ENCODE results near the gene FRYL.

- TF ChIP-seq, protein P1, sequence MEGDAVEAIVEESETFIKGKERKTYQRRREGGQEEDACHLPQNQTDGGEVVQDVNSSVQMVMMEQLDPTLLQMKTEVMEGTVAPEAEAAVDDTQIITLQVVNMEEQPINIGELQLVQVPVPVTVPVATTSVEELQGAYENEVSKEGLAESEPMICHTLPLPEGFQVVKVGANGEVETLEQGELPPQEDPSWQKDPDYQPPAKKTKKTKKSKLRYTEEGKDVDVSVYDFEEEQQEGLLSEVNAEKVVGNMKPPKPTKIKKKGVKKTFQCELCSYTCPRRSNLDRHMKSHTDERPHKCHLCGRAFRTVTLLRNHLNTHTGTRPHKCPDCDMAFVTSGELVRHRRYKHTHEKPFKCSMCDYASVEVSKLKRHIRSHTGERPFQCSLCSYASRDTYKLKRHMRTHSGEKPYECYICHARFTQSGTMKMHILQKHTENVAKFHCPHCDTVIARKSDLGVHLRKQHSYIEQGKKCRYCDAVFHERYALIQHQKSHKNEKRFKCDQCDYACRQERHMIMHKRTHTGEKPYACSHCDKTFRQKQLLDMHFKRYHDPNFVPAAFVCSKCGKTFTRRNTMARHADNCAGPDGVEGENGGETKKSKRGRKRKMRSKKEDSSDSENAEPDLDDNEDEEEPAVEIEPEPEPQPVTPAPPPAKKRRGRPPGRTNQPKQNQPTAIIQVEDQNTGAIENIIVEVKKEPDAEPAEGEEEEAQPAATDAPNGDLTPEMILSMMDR (conservative IDR thresholded peaks at IDR 0.05; ENCODE audit: low read depth, low read length): no peak
- TF ChIP-seq EZH2 (IDR thresholded peaks at IDR 0.05; ENCODE audit: borderline replicate concordance, low read depth, low read length, poor library complexity, severe bottlenecking): no peak
Observed at GRCh38 chr4:48594180-48594579, 185.9 kb downstream of the FRYL start.

Data from A673 (cell line).